AG09319 (cell line): ENCODE data around the gene A2ML1.

Experiments
- DNase-seq: peaks from one replicate; pipeline ENCODE4 v3.0.0-alpha.2; 2010; ENCODE audit warnings: low read depth; ENCODE audit errors: extremely low read depth
- TF ChIP-seq, protein P1 (sequence below): IDR thresholded peaks from 2 replicates; pipeline ENCODE4 v1.5.1; 2011; ENCODE audit warnings: low read depth, mild to moderate bottlenecking, inconsistent platforms, low read length, moderate library complexity

Gene A2ML1

DNA sequence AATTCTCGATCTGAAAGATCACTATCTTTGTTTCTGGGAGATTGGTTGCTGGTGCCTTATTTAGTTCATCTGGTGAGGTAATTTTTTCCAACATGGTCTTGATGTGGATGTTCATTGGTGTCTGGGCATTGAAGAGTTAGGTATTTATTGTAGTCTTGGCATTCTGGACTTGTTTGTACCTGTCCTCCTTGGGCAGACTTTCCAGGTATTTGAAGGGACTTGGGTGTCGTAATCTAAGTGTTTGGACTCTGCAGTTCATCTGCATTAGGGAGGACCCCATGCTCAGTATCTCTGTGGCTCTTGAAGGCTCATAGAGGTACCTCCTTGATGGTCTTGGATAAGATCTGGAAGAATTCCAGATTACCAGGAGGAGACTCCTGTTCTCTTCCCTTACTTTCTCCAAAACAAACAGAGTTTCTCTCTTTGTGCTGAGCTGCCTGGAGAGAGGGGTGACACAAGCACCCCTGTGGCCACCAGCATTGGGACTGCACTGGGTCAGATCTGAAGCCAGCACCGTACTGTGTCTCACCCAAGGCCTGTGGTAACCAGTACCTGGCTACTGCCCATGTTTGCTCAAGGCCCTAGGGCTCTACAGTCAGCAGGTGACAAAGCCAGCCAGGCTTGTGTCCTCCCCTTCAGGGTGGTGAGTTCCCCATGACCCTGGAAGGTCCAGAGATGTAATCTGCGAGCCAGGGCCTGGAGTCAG lies 5.3 kb downstream of the A2ML1 start:
- DNase-seq: no peak
- TF ChIP-seq, protein P1, sequence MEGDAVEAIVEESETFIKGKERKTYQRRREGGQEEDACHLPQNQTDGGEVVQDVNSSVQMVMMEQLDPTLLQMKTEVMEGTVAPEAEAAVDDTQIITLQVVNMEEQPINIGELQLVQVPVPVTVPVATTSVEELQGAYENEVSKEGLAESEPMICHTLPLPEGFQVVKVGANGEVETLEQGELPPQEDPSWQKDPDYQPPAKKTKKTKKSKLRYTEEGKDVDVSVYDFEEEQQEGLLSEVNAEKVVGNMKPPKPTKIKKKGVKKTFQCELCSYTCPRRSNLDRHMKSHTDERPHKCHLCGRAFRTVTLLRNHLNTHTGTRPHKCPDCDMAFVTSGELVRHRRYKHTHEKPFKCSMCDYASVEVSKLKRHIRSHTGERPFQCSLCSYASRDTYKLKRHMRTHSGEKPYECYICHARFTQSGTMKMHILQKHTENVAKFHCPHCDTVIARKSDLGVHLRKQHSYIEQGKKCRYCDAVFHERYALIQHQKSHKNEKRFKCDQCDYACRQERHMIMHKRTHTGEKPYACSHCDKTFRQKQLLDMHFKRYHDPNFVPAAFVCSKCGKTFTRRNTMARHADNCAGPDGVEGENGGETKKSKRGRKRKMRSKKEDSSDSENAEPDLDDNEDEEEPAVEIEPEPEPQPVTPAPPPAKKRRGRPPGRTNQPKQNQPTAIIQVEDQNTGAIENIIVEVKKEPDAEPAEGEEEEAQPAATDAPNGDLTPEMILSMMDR: no peak

- TF ChIP-seq, protein P1: no peak
- DNase-seq: no peak
Observed at GRCh38 chr12:8828257-8829124, 6.1 kb downstream of the A2ML1 start.

- TF ChIP-seq, protein P1: no peak
- DNase-seq: no peak
Observed at GRCh38 chr12:8829125-8829518, 6.7 kb downstream of the A2ML1 start.

- DNase-seq: no peak
- TF ChIP-seq, protein P1: no peak
Observed at GRCh38 chr12:8829621-8830020, 7.2 kb downstream of the A2ML1 start.

GRCh38 chr12:8831116-8831515 lies 8.7 kb downstream of the A2ML1 start:
- TF ChIP-seq, protein P1: no peak

DNA sequence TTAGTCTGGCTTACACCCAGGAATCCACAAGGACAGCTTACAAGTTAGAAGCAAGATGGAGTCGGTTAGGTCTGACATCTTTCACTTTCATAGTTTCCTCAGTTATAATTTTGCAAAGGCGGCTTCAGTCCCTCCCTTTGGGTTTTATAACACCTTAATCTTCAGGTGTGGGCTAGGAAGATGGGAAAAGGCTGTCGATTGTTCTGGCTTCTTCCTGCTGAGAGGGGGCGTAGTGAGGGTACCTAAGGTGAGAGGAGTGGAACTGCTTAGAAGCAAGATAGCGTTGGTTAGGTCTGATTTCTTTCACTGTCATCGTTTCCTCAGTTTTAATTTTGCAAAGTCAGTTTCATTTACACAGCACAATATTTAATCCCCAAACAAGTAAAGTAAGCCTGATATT lies 10.1 kb downstream of the A2ML1 start:
- TF ChIP-seq, protein P1: no peak

More at GRCh38 chr12:8831116-8831515, 8.7 kb downstream of the A2ML1 start:
- no peak for DNase-seq

GRCh38 chr12:8834230-8834629 lies 11.8 kb downstream of the A2ML1 start:
- TF ChIP-seq, protein P1: no peak
- no peak for DNase-seq

More for the DNA sequence above, 10.1 kb downstream of the A2ML1 start:
- DNase-seq: no peak
